ENCODE results near the gene PGPEP1. TPM values are rescaled to one million over a fixed set of nuclear protein-coding genes. Genes with fewer than 3 reads are reported as not detected.

Gene PGPEP1
- total RNA-seq, 2 donors from 2014 or later, result 16.4 to 20.6 TPM

- DNase-seq (ENCODE audit: low spot score), result no peak
- H3K4me3 ChIP-seq, result no peak overlapping the region
- H3K36me3 ChIP-seq, result peaks cover 33% of the 10 kb centered on the region
- peaks cover 0 to 9% of the 10 kb centered on the region in 2 donors for H3K4me1 ChIP-seq
- TF ChIP-seq CTCF (IDR thresholded peaks at IDR 0.05), result no peak
- H3K27ac ChIP-seq, result no peak overlapping the region
- no peaks in the 10 kb centered on the region for H3K9me3 ChIP-seq
- H3K27me3 ChIP-seq, result no peaks in the 10 kb centered on the region
Observed at GRCh38 chr19:18313398-18313797, 27.0 kb upstream of the PGPEP1 start.

GRCh38 chr19:18317961-18318800 lies 22.2 kb upstream of the PGPEP1 start:
- Histone ChIP-seq H3K27ac (peak overlapping the region; percentile 53 to 65), H3K27me3 (no peaks in the 10 kb centered on the region), H3K4me3 (no peak overlapping the region), H3K36me3 (no peaks in the 10 kb centered on the region), H3K4me1 (peaks cover 0 to 50% of the 10 kb centered on the region in 2 donors), H3K9me3 (no peaks in the 10 kb centered on the region)
- no peak for TF ChIP-seq CTCF (IDR thresholded peaks at IDR 0.05)
- no peak for DNase-seq (ENCODE audit: low spot score)

GRCh38 chr19:18319591-18320135 lies 20.7 kb upstream of the PGPEP1 start:
- no peak overlapping the region for H3K27ac ChIP-seq
- no peak for TF ChIP-seq CTCF (IDR thresholded peaks at IDR 0.05)
- H3K4me1 ChIP-seq, result peaks cover 0 to 60% of the 10 kb centered on the region in 2 donors

GRCh38 chr19:18320865-18321733 lies 19.3 kb upstream of the PGPEP1 start:
- no peak for DNase-seq (ENCODE audit: low spot score)
- H3K4me3 ChIP-seq, result no peak overlapping the region
- TF ChIP-seq CTCF (IDR thresholded peaks at IDR 0.05), result no peak

More at GRCh38 chr19:18319591-18320135, 20.7 kb upstream of the PGPEP1 start:
- H3K9me3 ChIP-seq, result no peaks in the 10 kb centered on the region
- H3K4me3 ChIP-seq, result no peak overlapping the region
- H3K27me3 ChIP-seq, result no peaks in the 10 kb centered on the region
- DNase-seq (ENCODE audit: low spot score), result no peak
- no peaks in the 10 kb centered on the region for H3K36me3 ChIP-seq

GRCh38 chr19:18321734-18322102 lies 18.7 kb upstream of the PGPEP1 start:
- peak overlapping the region; percentile 82 to 95 for H3K27ac ChIP-seq
- peaks cover 0 to 60% of the 10 kb centered on the region in 2 donors for H3K4me1 ChIP-seq
- DNase-seq (ENCODE audit: low spot score), result no peak
- H3K4me3 ChIP-seq, result no peak overlapping the region
- no peaks in the 10 kb centered on the region for H3K36me3 ChIP-seq
- H3K9me3 ChIP-seq, result no peaks in the 10 kb centered on the region
- no peaks in the 10 kb centered on the region for H3K27me3 ChIP-seq
- no peak for TF ChIP-seq CTCF (IDR thresholded peaks at IDR 0.05)

More at GRCh38 chr19:18320865-18321733, 19.3 kb upstream of the PGPEP1 start:
- Histone ChIP-seq H3K4me1 (peaks cover 0 to 60% of the 10 kb centered on the region in 2 donors), H3K27ac (peak overlapping the region; percentile 82 to 95), H3K27me3 (no peaks in the 10 kb centered on the region), H3K9me3 (no peaks in the 10 kb centered on the region), H3K36me3 (no peaks in the 10 kb centered on the region)
